Pancreas (tissue), 10 donors: ENCODE results near the gene FRS2. TPM values are rescaled to one million over a fixed set of nuclear protein-coding genes. Genes with fewer than 3 reads are reported as not detected.
A peak's percentile ranks its signal among the peaks of the same experiment; 100 is the strongest.

ENCODE experiments used
- ATAC-seq, 4 donors: fragments of 200-7000 bp; cut with Tn5 transposase; one replicate each; pipeline versions ENCODE4 v1.8.0 to v1.9.1; 2020; ENCODE audit warnings: mild to moderate bottlenecking in 4 of 4, moderate library complexity in 4 of 4
- DNase-seq, 6 donors: peaks; one replicate each; pipeline ENCODE4 v3.0.0-alpha.2; 2020
- FAIRE-seq: peaks from 2 replicates; lab custom pipeline; 2012; peaks lifted over from hg19 to GRCh38; lab: Jason Lieb, UNC
- H3K27ac ChIP-seq, 4 donors: fragments of 200-600 bp; sonication (generic); 1 replicate in 3 of 4; 2 replicates in 1 of 4; pipeline versions ENCODE4 v1.5.0 to v1.8.0; 2020
- H3K27me3 ChIP-seq, 4 donors: fragments of 200-600 bp; one replicate each; pipeline ENCODE4 v1.8.0; 2021
- H3K36me3 ChIP-seq, 3 donors: fragments of 200-600 bp; sonication (generic) in 1 of 3; one replicate each; pipeline versions ENCODE4 v1.5.0 to v1.8.0; 2020 to 2021
- H3K4me1 ChIP-seq, 3 donors: fragments of 200-600 bp; one replicate each; pipeline ENCODE4 v1.8.0; 2021
- H3K4me3 ChIP-seq, 4 donors: fragments of 200-600 bp; sonication (generic) in 2 of 4; one replicate each; pipeline versions ENCODE4 v1.5.0 to v1.8.0; 2020 to 2021
- H3K9me3 ChIP-seq, 4 donors: fragments of 200-600 bp; one replicate each; pipeline ENCODE4 v1.8.0; 2021
- WGBS, 2 donors: extraction: QIAGEN DNeasy Blood & Tissue Kit; methylation state at CpG; one replicate each; pipeline ENCODE4 v1.1.7; 2013; 5-methylcytosine and 5-hydroxymethylcytosine counted together
- intact Hi-C, 3 donors: fragments of 100-400 bp; cut with DNase I; formaldehyde crosslinking; loops; one replicate each; pipeline versions ENCODE4 v1.11.1 to v1.14.2; 2022
- polyA plus RNA-seq, 2 donors: library from polyadenylated mRNA; stranded (reverse); fragments of 200-250 nt; gene quantifications; one replicate each; pipeline ENCODE4 v1.2.3, GENCODE V29; 2013
- total RNA-seq, 6 donors: library from RNA; stranded (reverse); fragmentation: NEBNext Ultra II Directional in 4 of 6; extraction: Animal tissue kit (Norgen Biotek cat#: 25700) in 4 of 6; gene quantifications; one replicate each; pipeline versions ENCODE4 v1.2.1 to v1.2.4, GENCODE V29; 2021 to 2023
- TF ChIP-seq, protein P1 (sequence below), 4 donors: fragments of 200-600 bp; sonication (generic) in 3 of 4; IDR thresholded peaks; one replicate each; pipeline versions ENCODE4 v1.5.0 to v1.8.0; 2021; ENCODE audit warnings: antibody characterized with exemption in 4 of 4
- donor health status: healthy with polysubstance abuse.
- donor health status: DM: no; HTN: no; CAD: no; lungs with moderate emphysema.
- donor health status: DM: no; HTN: no; CAD: no.
- donor health status: control.
- donor health status: control.
- donor health status: Bipolar disorder and iron deficiency.
- donor health status: DM: yes; HTN: yes; CAD: no.
- donor health status: DM: no; HTN: no; CAD: no.
- donor health status: DM: no; HTN: no; CAD: no.
- donor health status: DM: yes; HTN: yes; CAD: no.

Gene FRS2
- total and polyA plus RNA-seq, 8 donors = 2.5 to 23.2 (median 12.1) TPM

DNA sequence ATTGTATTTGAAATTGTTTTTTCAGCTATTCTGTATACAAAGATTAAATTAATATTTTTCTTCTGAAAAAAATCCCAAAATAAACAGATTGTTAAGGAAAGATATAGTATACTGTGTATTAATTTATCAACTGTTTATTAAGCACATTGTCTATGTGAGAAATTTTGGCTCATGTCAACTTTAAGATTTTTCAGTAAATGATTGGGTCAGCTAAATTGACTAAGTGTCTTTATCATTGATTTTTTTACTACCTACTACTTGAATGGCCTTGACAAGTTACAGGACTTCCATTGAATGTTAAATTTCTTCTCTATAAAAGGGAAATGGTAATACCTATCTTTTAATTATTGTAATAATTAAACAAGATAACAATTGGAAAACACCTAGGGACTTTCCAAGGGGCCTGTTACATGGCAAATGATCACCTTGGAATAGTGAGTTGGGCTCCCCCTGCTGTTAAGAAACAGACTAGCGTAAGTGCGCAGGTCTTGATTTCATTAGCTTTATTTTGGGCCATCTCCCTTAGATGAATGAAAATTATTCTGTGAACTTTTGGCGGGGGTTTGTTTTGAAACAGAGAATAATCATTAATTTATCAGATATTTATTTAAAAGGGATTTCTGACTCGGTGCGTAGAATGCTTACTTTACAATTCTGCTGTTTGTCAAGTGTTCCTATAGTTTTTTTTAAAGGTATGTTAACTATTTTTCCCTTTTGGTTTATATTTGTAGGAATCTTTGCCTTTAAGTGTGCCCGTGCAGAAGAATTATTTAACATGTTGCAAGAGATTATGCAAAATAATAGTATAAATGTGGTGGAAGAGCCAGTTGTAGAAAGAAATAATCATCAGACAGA, 100.6 kb downstream of the FRS2 start:
- Histone ChIP-seq H3K27ac (peak overlapping the region in 1 of 4 donors; percentile 7), H3K36me3 (peaks cover 0 to 25% (median 3%) of the 10 kb centered on the region in 3 donors), H3K4me3 (no peak overlapping the region), H3K9me3 (no peaks in the 10 kb centered on the region), H3K27me3 (no peaks in the 10 kb centered on the region), H3K4me1 (peaks cover 0 to 11% (median 10%) of the 10 kb centered on the region in 3 donors)
- DNase-seq (peak in 3 of 6 donors; percentile 24 to 57 (median 43)), ATAC-seq (peak; percentile 78 to 94 (median 92)), FAIRE-seq (peak; percentile 80)
- TF ChIP-seq, protein P1, sequence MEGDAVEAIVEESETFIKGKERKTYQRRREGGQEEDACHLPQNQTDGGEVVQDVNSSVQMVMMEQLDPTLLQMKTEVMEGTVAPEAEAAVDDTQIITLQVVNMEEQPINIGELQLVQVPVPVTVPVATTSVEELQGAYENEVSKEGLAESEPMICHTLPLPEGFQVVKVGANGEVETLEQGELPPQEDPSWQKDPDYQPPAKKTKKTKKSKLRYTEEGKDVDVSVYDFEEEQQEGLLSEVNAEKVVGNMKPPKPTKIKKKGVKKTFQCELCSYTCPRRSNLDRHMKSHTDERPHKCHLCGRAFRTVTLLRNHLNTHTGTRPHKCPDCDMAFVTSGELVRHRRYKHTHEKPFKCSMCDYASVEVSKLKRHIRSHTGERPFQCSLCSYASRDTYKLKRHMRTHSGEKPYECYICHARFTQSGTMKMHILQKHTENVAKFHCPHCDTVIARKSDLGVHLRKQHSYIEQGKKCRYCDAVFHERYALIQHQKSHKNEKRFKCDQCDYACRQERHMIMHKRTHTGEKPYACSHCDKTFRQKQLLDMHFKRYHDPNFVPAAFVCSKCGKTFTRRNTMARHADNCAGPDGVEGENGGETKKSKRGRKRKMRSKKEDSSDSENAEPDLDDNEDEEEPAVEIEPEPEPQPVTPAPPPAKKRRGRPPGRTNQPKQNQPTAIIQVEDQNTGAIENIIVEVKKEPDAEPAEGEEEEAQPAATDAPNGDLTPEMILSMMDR (IDR thresholded peaks at IDR 0.05) = peak; percentile 30 to 66 (median 60)
- 28 to 31% methylated on average over 6 of the region's 6 CpGs for whole genome bisulfite sequencing, 2 donors
- intact Hi-C loops = loop anchor here in 2 of 3 donors (10.0 kb wide), 1 partner anchor 156 kb away; no protein-coding TSS in a partner anchor

DNA sequence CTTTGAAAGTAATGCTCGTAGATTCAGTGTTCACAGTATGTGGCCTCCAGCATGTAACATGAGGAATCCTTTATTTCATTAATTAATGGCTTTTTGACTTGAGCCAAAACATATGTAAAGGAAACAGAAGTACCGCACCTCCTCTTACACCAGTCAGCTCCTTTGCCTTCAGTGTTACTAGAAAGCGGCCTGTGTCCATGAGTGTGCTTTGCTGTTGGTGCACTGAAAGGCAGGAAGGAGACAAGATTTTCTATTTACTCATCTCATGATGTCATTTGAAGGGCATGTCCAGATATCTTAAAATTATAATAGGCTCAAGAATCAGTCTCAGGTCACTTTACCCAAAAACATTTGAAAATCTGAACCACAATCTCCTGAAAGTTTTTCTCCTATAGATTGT, 105.2 kb downstream of the FRS2 start:
- H3K4me1 ChIP-seq = peaks cover 3 to 5% (median 5%) of the 10 kb centered on the region in 3 donors
- 95 to 97% methylated on average over 3 of the region's 3 CpGs for WGBS, 2 donors
- H3K27ac ChIP-seq = no peak overlapping the region
- FAIRE-seq (no peak), DNase-seq (no peak), ATAC-seq (no peak)
- H3K4me3 ChIP-seq = no peak overlapping the region
- H3K9me3 ChIP-seq = no peaks in the 10 kb centered on the region
- H3K27me3 ChIP-seq = no peaks in the 10 kb centered on the region
- intact Hi-C loops = loop anchor here in 2 of 3 donors (10.0 kb wide), 1 partner anchor 161 kb away; no protein-coding TSS in a partner anchor
- TF ChIP-seq, protein P1 (IDR thresholded peaks at IDR 0.05) = no peak
- H3K36me3 ChIP-seq = peaks cover 0 to 25% (median 3%) of the 10 kb centered on the region in 3 donors

DNA sequence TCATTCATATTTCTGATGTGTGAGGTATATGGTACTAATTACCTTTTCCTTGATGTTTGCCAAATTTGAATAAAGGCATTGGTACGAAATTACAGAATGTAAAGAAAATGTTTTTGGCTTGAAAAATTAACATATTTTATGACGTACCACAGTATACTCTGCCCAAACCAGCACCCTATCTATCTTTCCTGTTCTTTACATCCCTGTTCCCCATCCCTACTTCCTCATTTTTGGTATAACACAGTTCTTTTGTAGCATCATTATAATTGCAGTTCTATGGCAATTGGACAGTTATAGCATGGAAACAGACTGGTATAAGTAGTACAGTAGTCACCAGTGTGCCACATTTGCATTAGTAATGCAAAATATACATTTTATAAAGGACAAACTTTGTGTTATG, 108.1 kb downstream of the FRS2 start:
- ATAC-seq (no peak), FAIRE-seq (no peak), DNase-seq (no peak)
- peaks cover 0 to 5% (median 0%) of the 10 kb centered on the region in 3 donors for H3K4me1 ChIP-seq
- intact Hi-C loops = loop anchor here in 2 of 3 donors (10.0 kb wide), 1 partner anchor 163 kb away; no protein-coding TSS in a partner anchor
- no peak overlapping the region for H3K4me3 ChIP-seq
- no peaks in the 10 kb centered on the region for H3K9me3 ChIP-seq
- no peak overlapping the region for H3K27ac ChIP-seq
- TF ChIP-seq, protein P1 (IDR thresholded peaks at IDR 0.05) = no peak
- H3K27me3 ChIP-seq = no peaks in the 10 kb centered on the region
- WGBS, 2 donors = 77 to 84% methylated on average over 2 of the region's 2 CpGs
- peaks cover 0 to 17% (median 0%) of the 10 kb centered on the region in 3 donors for H3K36me3 ChIP-seq

DNA sequence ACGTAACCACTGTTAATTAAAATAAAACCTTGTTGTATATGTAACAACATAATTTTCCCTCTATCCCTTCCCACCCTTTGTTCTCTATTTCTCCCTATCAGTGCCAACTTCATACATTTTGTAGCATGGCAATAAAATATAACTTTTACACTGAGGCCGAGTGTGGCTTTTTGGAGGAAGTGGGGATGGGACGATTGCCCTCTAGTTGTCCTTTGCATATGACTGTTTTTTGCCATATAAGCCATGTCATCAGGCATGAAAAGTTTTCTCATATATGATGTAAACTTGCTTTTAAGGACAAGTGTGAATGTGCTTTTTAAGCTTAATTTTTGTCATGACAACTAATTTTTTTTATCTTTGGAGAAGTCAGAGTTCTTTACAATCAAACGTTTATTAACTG, 108.8 kb downstream of the FRS2 start:
- ATAC-seq (no peak), DNase-seq (no peak), FAIRE-seq (no peak)
- 78 to 85% methylated on average over 4 of the region's 4 CpGs for WGBS, 2 donors
- intact Hi-C loops = loop anchor here in 2 of 3 donors (10.0 kb wide), 1 partner anchor 164 kb away; no protein-coding TSS in a partner anchor
- H3K4me1 ChIP-seq = peaks cover 0 to 5% (median 0%) of the 10 kb centered on the region in 3 donors
- H3K36me3 ChIP-seq = peaks cover 0 to 10% (median 0%) of the 10 kb centered on the region in 3 donors
- H3K27me3 ChIP-seq = no peaks in the 10 kb centered on the region
- no peaks in the 10 kb centered on the region for H3K9me3 ChIP-seq
- TF ChIP-seq, protein P1 (IDR thresholded peaks at IDR 0.05) = no peak
- H3K27ac ChIP-seq = no peak overlapping the region
- no peak overlapping the region for H3K4me3 ChIP-seq
